Suprapubic skin (tissue), 4 donors: Measurements from ENCODE around the gene IQSEC1. TPM values are rescaled to one million over a fixed set of nuclear protein-coding genes. Genes with fewer than 3 reads are reported as not detected.

Experiments
- DNase-seq, 2 donors: peaks; one replicate each; pipeline ENCODE4 v3.0.0-alpha.2; 2019; ENCODE audit warnings: low spot score in 2 of 2
- H3K27ac ChIP-seq: fragments of 200-600 bp; sonication (generic); one replicate; pipeline ENCODE4 v1.5.1; 2019
- H3K27me3 ChIP-seq: fragments of 200-600 bp; sonication (generic); one replicate; pipeline ENCODE4 v1.5.1; 2019
- H3K36me3 ChIP-seq: fragments of 200-600 bp; sonication (generic); one replicate; pipeline ENCODE4 v1.5.1; 2019
- H3K4me1 ChIP-seq: fragments of 200-600 bp; sonication (generic); one replicate; pipeline ENCODE4 v1.5.1; 2019
- H3K4me3 ChIP-seq: fragments of 200-600 bp; sonication (generic); one replicate; pipeline ENCODE4 v1.5.1; 2019; ENCODE audit warnings: mild to moderate bottlenecking
- H3K9me3 ChIP-seq: fragments of 200-600 bp; sonication (generic); one replicate; pipeline ENCODE4 v1.5.1; 2019
- EP300 ChIP-seq: sonication (generic); formaldehyde crosslinking; IDR thresholded peaks from one replicate; pipeline ENCODE4 v1.6.1; 2017; ENCODE audit warnings: antibody characterized with exemption
- POLR2A ChIP-seq, 2 donors: fragments of 450-650 bp; IDR thresholded peaks; one replicate each; pipeline ENCODE4 v1.6.1; 2017; ENCODE audit warnings: antibody characterized with exemption in 2 of 2, mild to moderate bottlenecking in 2 of 2, moderate library complexity in 2 of 2
- POLR2AphosphoS5 ChIP-seq, 3 donors: sonication (generic); formaldehyde crosslinking; IDR thresholded peaks; one replicate each; pipeline ENCODE4 v1.6.1; 2017; ENCODE audit warnings: antibody characterized with exemption in 3 of 3
- WGBS: methylation state at CpG from one replicate; pipeline ENCODE4 v1.1.5; 2018; 5-methylcytosine and 5-hydroxymethylcytosine counted together
- total RNA-seq, 4 donors: library from RNA; depleted of rRNA; stranded (reverse); fragments of >200 nt; gene quantifications; one replicate each; pipeline ENCODE4 v1.1.0, GENCODE V29; 2016
- TF ChIP-seq, protein P1 (sequence below), 2 donors: fragments of 200-600 bp in 1 of 2; fragments of 450-650 bp in 1 of 2; sonication (generic) in 1 of 2; IDR thresholded peaks; one replicate each; pipeline ENCODE4 v1.5.1; 2016 to 2019; ENCODE audit warnings: antibody characterized with exemption in 2 of 2, mild to moderate bottlenecking in 1 of 2, moderate library complexity in 1 of 2

The IQSEC1 gene
- total RNA-seq, 4 donors from 2014 or later, result 26.7 to 52.4 (median 35.5) TPM

DNA sequence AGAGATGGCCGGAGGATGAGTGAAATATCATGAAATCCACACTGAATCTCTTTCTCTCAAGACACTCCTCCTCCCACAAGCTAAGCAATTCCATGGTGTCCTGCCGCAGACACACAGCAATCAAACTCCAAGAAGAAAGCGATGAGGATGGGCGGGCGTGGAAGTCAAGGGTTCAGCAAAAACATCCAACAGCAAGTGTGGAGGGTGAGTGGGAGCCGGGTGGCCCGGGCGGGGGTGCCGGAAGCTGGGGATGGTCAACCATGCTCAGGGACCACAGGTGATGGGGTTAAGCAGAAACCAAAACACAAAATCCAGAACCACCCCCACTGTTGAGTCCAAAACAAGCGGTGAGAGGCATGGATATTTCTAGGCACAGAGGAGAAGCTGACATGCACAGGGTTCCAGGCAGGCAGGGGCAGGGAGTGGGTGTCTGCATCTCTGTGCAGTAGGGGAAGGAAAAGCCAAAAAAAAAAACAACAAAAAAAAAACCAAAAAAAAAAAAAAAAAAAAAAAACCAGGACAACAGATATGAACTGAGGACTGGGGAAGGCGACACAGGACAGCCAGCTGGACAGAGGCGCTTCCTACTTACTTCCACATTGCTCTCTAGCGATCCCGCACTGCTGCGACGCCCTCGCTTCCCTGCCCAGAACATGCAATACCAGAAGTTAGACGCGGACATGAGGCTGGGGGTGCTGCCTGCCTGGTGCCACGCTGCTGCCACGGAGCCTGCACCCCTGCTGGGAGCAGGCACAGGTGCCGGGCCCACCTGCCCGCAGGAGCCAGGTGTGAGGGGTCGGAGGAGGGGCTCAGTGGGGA lies 170.8 kb downstream of the IQSEC1 start:
- Histone ChIP-seq H3K9me3 (no peaks in the 10 kb centered on the region), H3K4me1 (no peaks in the 10 kb centered on the region), H3K4me3 (no peak overlapping the region), H3K36me3 (peaks cover 75% of the 10 kb centered on the region), H3K27ac (no peak overlapping the region), H3K27me3 (no peaks in the 10 kb centered on the region)
- DNase-seq, result no peak
- no peak for TF ChIP-seq POLR2A (IDR thresholded peaks at IDR 0.05)
- TF ChIP-seq POLR2AphosphoS5 (IDR thresholded peaks at IDR 0.05), result no peak
- no peak for TF ChIP-seq EP300
- TF ChIP-seq, protein P1, sequence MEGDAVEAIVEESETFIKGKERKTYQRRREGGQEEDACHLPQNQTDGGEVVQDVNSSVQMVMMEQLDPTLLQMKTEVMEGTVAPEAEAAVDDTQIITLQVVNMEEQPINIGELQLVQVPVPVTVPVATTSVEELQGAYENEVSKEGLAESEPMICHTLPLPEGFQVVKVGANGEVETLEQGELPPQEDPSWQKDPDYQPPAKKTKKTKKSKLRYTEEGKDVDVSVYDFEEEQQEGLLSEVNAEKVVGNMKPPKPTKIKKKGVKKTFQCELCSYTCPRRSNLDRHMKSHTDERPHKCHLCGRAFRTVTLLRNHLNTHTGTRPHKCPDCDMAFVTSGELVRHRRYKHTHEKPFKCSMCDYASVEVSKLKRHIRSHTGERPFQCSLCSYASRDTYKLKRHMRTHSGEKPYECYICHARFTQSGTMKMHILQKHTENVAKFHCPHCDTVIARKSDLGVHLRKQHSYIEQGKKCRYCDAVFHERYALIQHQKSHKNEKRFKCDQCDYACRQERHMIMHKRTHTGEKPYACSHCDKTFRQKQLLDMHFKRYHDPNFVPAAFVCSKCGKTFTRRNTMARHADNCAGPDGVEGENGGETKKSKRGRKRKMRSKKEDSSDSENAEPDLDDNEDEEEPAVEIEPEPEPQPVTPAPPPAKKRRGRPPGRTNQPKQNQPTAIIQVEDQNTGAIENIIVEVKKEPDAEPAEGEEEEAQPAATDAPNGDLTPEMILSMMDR (IDR thresholded peaks at IDR 0.05), result no peak
- WGBS, result 93% methylated on average over 24 of the region's 24 CpGs

DNA sequence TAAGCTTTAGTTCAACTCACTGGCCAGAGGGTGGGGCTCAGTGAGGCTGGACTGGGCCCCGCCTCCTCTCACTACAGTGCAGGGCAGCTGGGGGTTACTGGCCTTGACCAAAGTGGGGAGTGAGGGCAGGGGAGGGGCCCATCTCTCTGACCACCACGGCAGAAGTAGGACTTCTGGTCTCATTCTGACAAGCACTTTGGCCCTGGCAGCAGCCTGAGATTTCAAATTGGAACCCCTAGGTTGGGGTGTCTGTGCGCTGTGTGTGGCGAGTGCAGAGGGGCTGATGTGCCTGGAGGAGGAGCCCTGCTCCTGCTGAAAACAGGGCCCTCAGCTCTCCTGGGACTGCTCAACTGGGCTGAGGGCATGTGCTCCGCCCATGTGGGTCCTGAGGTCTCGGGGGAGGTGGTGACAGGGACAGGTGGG lies 171.6 kb downstream of the IQSEC1 start:
- 76% methylated on average over 6 of the region's 6 CpGs for WGBS
- no peak overlapping the region for H3K4me3 ChIP-seq
- no peak for DNase-seq
- no peaks in the 10 kb centered on the region for H3K4me1 ChIP-seq
- no peaks in the 10 kb centered on the region for H3K9me3 ChIP-seq
- peaks cover 67% of the 10 kb centered on the region for H3K36me3 ChIP-seq
- H3K27me3 ChIP-seq, result no peaks in the 10 kb centered on the region
- H3K27ac ChIP-seq, result no peak overlapping the region
- TF ChIP-seq, protein P1 (IDR thresholded peaks at IDR 0.05), result no peak
- TF ChIP-seq EP300, result no peak
- TF ChIP-seq POLR2A (IDR thresholded peaks at IDR 0.05), result no peak
- no peak for TF ChIP-seq POLR2AphosphoS5 (IDR thresholded peaks at IDR 0.05)

DNA sequence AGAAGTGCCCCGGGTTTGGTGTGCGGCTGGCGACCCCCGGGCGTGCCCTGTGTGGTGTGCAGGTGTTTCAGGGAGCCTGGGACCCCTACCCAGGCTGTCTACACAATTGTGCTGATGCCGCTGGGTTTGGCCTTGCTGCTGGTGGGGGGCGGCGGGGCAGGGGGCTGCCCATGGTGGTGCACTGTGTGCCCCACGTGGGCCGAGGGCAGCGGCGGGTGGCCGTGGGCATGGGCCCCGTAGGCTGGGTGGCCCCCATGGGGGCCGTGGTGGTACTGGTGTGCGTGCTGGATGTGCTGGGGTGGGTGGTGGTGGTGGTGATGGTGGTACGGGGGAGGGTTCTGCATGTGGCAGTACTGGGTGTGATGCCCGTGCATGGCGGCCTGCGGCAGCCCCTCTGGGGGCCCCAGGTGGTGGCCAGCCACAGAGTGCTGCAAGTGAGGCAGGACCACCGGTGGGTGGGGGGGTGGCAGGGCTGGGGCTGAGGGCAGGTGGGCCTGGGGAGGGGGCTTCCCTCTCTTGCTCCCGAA lies 172.3 kb downstream of the IQSEC1 start:
- TF ChIP-seq POLR2AphosphoS5 (IDR thresholded peaks at IDR 0.05), result no peak
- TF ChIP-seq, protein P1 (IDR thresholded peaks at IDR 0.05), result no peak
- TF ChIP-seq POLR2A (IDR thresholded peaks at IDR 0.05), result no peak
- no peak for TF ChIP-seq EP300
- no peak for DNase-seq
- 87% methylated on average over 17 of the region's 22 CpGs for WGBS
- H3K4me1 ChIP-seq, result peaks cover 4% of the 10 kb centered on the region
- H3K27me3 ChIP-seq, result no peaks in the 10 kb centered on the region
- H3K36me3 ChIP-seq, result peaks cover 60% of the 10 kb centered on the region
- no peak overlapping the region for H3K27ac ChIP-seq
- no peaks in the 10 kb centered on the region for H3K9me3 ChIP-seq
- H3K4me3 ChIP-seq, result no peak overlapping the region

DNA sequence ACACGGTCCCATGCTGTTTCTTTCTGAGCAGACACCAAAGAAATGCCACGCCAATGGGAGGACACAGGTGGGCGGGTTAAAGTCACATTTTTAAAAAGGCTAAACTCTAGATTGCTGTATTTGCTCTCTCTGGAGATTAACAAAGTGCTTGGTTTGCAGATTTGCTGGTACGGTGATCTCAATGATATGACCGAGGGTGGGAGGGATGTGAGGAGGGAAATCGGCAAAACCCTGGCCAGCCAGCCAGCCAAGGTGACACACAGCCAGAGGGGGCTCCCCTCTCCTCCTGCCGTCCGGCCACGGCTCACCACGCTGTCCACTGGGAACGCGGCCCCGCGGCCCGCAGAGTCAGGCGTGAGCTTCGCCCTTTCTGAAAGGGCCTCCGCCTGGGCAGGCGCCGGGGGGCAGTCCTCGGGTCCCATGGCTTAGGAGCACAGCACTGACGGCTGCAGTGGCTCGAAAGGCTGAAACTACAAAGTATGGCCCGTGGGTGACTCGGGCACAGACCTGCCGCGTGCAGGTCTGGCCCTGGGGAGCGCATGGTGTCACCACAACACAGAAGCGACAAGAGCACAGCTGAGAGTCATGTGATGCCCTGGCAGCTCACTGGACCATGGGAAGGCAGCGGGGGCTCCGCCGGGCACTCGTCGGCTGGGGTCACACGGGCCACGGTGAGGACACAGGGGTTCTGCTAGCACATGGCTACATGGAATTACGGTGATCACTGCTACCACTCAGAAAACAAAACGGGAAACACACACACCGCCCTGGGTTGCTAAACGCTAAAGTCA lies 174.1 kb downstream of the IQSEC1 start:
- H3K36me3 ChIP-seq, result peaks cover 42% of the 10 kb centered on the region
- 88% methylated on average over 22 of the region's 40 CpGs for WGBS
- H3K4me3 ChIP-seq, result no peak overlapping the region
- DNase-seq, result no peak
- no peak overlapping the region for H3K27ac ChIP-seq
- no peaks in the 10 kb centered on the region for H3K9me3 ChIP-seq
- H3K27me3 ChIP-seq, result no peaks in the 10 kb centered on the region
- peaks cover 8% of the 10 kb centered on the region for H3K4me1 ChIP-seq
- TF ChIP-seq POLR2A (IDR thresholded peaks at IDR 0.05), result no peak
- TF ChIP-seq, protein P1 (IDR thresholded peaks at IDR 0.05), result no peak
- TF ChIP-seq POLR2AphosphoS5 (IDR thresholded peaks at IDR 0.05), result no peak
- no peak for TF ChIP-seq EP300
